ENCODE measurements around the gene CRYGN.

The CRYGN gene

DNA sequence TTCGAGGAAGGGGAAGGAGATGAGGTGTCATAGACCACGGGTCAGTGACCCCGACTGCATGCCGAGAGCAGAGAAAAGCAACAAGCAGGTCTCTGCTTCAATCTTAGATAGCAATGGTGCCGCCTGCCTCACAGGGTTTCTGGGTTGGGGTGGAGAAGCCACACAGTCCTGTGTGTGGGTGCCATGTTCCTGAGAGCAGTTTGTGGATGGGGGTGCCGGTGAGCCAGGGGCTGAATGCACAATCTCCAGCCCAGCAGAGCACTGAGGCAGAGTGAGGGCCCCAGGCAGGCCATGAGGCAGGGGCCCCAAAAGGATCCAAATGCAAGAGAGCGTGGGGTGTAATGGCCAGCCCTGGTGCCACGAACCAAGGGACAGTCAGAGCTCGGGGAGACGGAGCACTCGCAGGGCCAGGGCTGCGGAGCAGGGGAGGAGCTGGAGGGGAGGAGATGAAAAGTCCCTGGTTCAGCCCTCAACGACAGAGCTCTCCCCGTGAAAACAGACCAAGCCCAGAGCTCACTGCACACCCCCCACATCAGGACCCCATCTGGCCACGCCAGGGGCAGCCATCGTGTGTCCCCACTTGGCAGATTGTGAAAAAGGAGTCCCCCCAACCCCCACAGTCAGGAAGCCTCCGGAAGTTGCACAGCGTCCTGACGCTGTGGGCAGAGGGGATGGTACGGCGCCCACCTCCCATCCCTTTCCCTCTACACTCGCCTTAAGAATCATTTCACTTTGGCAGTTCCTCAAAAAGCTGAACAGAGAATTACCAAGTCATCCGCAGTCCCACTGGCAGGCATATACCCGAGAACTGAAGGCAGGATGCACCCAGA lies 50.0 kb downstream of the CRYGN start:
- H3K4me3 ChIP-seq (IDR thresholded peaks at IDR 0.05; ENCODE audit: insufficient read depth, low read depth, low read length): no peak overlapping the region
- no peaks in the 10 kb centered on the region for H3K36me3 ChIP-seq (ENCODE audit: insufficient read depth)
- H4K20me1 ChIP-seq (ENCODE audit: insufficient read depth): no peaks in the 10 kb centered on the region
- TF ChIP-seq, protein P1, sequence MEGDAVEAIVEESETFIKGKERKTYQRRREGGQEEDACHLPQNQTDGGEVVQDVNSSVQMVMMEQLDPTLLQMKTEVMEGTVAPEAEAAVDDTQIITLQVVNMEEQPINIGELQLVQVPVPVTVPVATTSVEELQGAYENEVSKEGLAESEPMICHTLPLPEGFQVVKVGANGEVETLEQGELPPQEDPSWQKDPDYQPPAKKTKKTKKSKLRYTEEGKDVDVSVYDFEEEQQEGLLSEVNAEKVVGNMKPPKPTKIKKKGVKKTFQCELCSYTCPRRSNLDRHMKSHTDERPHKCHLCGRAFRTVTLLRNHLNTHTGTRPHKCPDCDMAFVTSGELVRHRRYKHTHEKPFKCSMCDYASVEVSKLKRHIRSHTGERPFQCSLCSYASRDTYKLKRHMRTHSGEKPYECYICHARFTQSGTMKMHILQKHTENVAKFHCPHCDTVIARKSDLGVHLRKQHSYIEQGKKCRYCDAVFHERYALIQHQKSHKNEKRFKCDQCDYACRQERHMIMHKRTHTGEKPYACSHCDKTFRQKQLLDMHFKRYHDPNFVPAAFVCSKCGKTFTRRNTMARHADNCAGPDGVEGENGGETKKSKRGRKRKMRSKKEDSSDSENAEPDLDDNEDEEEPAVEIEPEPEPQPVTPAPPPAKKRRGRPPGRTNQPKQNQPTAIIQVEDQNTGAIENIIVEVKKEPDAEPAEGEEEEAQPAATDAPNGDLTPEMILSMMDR (conservative IDR thresholded peaks at IDR 0.05; ENCODE audit: low read depth, low read length): no peak
- H3K9ac ChIP-seq: no peak overlapping the region
- peaks cover 8% of the 10 kb centered on the region; the same call in 1 of the 2 replicates for H3K27me3 ChIP-seq (ENCODE audit: insufficient read depth, low read depth)
- H2AFZ ChIP-seq (ENCODE audit: low read depth): no peak overlapping the region
- no peak overlapping the region for H3K4me2 ChIP-seq
- no peak overlapping the region for H3K27ac ChIP-seq
- no peaks in the 10 kb centered on the region for H3K4me1 ChIP-seq (ENCODE audit: low read depth, poor library complexity, severe bottlenecking)
- no peaks in the 10 kb centered on the region for H3K79me2 ChIP-seq (ENCODE audit: insufficient read depth, low read depth)

DNA sequence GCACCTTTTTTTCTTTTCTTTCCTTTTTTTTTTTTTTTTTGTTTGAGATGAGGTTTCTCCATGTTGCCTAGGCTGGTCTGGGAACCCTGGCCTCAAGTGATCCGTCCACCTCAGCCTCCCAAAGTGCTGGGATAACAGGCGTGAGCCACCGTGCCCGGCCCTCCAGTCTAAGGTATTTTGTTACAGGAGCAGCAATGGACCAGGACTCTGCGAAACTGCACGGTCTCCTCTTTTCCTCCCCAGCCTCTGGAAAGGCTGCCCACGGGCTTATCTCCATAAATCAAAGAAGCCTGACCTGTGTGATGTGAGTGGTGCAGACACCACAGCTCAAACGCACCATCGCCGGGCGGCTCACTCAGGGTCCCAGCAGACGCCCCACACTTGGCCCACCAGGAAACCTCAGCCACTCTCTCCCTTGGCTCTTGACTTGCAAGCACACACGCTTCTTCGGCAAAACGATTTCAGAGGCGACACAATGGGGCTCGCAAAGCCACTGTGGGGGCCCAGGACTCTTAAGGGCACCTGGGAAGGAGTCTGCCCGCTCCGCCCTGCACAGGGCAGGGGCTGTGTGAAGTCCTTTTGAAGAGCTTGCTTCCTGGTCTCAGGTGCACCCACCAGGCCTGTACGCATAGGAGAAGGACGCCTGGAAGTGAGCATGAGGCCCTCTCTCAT lies 50.7 kb downstream of the CRYGN start:
- Histone ChIP-seq H3K4me1 (ENCODE audit: low read depth, poor library complexity, severe bottlenecking) (no peaks in the 10 kb centered on the region), H4K20me1 (ENCODE audit: insufficient read depth) (no peaks in the 10 kb centered on the region), H3K9ac (no peak overlapping the region), H3K79me2 (ENCODE audit: insufficient read depth, low read depth) (no peaks in the 10 kb centered on the region), H3K36me3 (ENCODE audit: insufficient read depth) (no peaks in the 10 kb centered on the region), H3K27me3 (ENCODE audit: insufficient read depth, low read depth) (peaks cover 15% of the 10 kb centered on the region; the same call in 1 of the 2 replicates), H3K4me3 (IDR thresholded peaks at IDR 0.05; ENCODE audit: insufficient read depth, low read depth, low read length) (no peak overlapping the region), H3K27ac (no peak overlapping the region), H2AFZ (ENCODE audit: low read depth) (no peak overlapping the region), H3K4me2 (no peak overlapping the region)
- TF ChIP-seq, protein P1 (conservative IDR thresholded peaks at IDR 0.05; ENCODE audit: low read depth, low read length): no peak

DNA sequence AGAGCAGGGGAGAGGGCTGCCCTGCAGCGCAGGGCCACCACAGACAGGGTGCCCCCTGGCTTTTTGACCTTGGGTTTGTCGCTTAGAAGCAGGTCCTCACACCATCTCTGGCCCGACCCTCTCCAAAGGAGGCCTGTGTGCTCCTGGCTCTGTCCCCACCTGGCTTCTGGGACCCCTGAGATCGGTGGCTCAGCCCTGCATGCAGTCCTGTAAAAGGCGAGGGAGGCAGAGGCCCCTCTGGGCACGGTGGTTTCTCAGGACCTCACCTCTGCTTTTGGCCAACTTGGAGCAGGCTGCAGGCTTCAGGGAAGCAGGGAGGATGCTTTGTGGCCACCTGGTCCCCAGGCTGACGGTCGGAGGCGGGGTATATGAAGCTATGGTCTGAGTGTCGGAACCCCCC lies 51.5 kb downstream of the CRYGN start:
- H3K9ac ChIP-seq: no peak overlapping the region
- no peaks in the 10 kb centered on the region for H3K79me2 ChIP-seq (ENCODE audit: insufficient read depth, low read depth)
- H3K36me3 ChIP-seq (ENCODE audit: insufficient read depth): no peaks in the 10 kb centered on the region
- no peak overlapping the region for H3K4me3 ChIP-seq (IDR thresholded peaks at IDR 0.05; ENCODE audit: insufficient read depth, low read depth, low read length)
- H3K4me2 ChIP-seq: no peak overlapping the region
- H3K27me3 ChIP-seq (ENCODE audit: insufficient read depth, low read depth): peaks cover 18% of the 10 kb centered on the region; the same call in 1 of the 2 replicates
- H3K4me1 ChIP-seq (ENCODE audit: low read depth, poor library complexity, severe bottlenecking): no peaks in the 10 kb centered on the region
- H3K27ac ChIP-seq: no peak overlapping the region
- no peaks in the 10 kb centered on the region for H4K20me1 ChIP-seq (ENCODE audit: insufficient read depth)
- H2AFZ ChIP-seq (ENCODE audit: low read depth): no peak overlapping the region
- TF ChIP-seq, protein P1 (conservative IDR thresholded peaks at IDR 0.05; ENCODE audit: low read depth, low read length): no peak

DNA sequence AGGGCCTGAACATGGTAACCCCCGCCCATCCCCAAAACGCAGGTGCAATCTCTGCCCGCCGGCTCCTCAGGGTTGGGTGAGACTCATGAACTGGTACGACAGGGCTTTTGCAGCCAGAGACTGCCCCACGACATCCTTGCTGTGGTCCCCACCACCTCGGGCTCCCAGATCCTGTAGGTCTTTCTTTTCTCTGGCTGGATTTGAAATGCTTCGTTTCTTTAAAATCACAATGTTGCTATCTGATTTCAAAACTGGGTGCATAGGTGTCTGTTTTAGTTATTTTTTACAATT lies 52.0 kb downstream of the CRYGN start:
- peaks cover 18% of the 10 kb centered on the region; the same call in 1 of the 2 replicates for H3K27me3 ChIP-seq (ENCODE audit: insufficient read depth, low read depth)
- no peak overlapping the region for H3K4me3 ChIP-seq (IDR thresholded peaks at IDR 0.05; ENCODE audit: insufficient read depth, low read depth, low read length)
- no peak overlapping the region for H3K9ac ChIP-seq
- H3K4me1 ChIP-seq (ENCODE audit: low read depth, poor library complexity, severe bottlenecking): no peaks in the 10 kb centered on the region
- H4K20me1 ChIP-seq (ENCODE audit: insufficient read depth): no peaks in the 10 kb centered on the region
- no peaks in the 10 kb centered on the region for H3K79me2 ChIP-seq (ENCODE audit: insufficient read depth, low read depth)
- TF ChIP-seq, protein P1 (conservative IDR thresholded peaks at IDR 0.05; ENCODE audit: low read depth, low read length): no peak
- no peak overlapping the region for H3K27ac ChIP-seq
- no peak overlapping the region for H2AFZ ChIP-seq (ENCODE audit: low read depth)
- no peak overlapping the region for H3K4me2 ChIP-seq
- no peaks in the 10 kb centered on the region for H3K36me3 ChIP-seq (ENCODE audit: insufficient read depth)

Data from KMS-11 (cell line).